ENCODE results near the gene SQSTM1.

DNA sequence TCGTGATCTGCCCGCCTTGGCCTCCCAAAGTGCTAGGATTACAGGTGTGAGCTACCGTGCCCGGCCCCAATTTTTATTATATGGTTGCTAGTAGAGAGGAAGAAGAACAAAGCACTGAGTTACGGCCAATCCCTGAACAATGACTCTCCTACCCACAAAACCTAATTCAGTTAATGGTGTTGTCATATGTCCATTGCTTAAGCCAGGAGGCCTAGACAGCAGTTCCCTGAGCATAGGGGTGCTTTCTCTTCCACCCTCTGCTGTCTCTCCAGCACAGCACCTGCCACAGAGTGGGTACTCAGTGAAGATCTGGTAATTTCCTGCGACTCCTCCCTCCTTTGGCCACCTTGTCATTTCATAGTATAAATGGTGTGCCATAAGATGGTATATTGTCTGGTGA is 48.4 kb upstream of the SQSTM1 start:
- TF ChIP-seq, protein P1, sequence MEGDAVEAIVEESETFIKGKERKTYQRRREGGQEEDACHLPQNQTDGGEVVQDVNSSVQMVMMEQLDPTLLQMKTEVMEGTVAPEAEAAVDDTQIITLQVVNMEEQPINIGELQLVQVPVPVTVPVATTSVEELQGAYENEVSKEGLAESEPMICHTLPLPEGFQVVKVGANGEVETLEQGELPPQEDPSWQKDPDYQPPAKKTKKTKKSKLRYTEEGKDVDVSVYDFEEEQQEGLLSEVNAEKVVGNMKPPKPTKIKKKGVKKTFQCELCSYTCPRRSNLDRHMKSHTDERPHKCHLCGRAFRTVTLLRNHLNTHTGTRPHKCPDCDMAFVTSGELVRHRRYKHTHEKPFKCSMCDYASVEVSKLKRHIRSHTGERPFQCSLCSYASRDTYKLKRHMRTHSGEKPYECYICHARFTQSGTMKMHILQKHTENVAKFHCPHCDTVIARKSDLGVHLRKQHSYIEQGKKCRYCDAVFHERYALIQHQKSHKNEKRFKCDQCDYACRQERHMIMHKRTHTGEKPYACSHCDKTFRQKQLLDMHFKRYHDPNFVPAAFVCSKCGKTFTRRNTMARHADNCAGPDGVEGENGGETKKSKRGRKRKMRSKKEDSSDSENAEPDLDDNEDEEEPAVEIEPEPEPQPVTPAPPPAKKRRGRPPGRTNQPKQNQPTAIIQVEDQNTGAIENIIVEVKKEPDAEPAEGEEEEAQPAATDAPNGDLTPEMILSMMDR (IDR thresholded peaks at IDR 0.05) = no peak
- TF ChIP-seq POLR2A (IDR thresholded peaks at IDR 0.05) = no peak

Measured in esophagus squamous epithelium (tissue), 4 donors.